GM12872 (cell line): Measurements from ENCODE around the gene AP3D1.

Experiments used
- TF ChIP-seq, protein P1 (sequence below): IDR thresholded peaks from 3 replicates; pipeline ENCODE4 v1.5.1; 2011; ENCODE audit warnings: low read depth, mild to moderate bottlenecking, low read length, moderate library complexity; ENCODE audit not compliant: insufficient read depth

AP3D1 gene

DNA sequence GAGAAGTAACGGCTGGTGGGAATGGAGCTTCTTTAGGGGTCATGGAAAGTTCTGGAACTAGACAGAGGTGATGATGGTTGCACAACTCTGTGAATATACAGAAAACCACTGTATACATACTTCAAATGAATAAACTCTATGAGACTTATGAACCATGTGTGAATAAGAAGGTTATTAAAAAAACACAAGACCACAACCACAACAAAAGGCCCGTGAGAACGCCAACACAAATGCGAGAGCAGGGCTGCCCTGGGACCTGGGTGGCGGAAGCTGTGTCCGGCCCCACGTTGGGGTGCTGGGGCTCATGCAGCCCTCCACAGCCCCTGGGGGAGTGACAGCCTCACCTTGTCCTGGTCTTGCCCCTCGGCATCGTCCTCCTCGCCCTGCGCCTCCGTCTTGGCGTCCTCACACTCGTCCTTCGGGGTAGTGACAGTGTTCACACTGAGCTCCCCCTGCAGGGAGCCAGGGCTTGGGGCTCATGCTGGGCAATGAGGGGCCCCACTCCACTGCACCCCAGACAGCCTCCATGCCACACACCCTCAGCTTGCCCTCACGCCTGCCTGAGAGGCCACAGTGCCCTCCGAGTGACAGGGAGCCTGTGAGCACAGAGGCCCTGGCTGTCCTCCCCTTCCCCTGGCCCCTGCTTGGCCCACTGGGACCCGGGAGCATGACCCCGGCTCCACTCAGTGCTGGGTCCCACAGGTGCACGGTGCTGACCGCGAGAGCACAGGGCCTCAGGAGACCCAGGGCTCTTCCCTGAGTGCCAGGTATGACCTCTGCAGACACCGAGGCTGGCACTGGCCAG lies 38.6 kb downstream of the AP3D1 start:
- TF ChIP-seq, protein P1, sequence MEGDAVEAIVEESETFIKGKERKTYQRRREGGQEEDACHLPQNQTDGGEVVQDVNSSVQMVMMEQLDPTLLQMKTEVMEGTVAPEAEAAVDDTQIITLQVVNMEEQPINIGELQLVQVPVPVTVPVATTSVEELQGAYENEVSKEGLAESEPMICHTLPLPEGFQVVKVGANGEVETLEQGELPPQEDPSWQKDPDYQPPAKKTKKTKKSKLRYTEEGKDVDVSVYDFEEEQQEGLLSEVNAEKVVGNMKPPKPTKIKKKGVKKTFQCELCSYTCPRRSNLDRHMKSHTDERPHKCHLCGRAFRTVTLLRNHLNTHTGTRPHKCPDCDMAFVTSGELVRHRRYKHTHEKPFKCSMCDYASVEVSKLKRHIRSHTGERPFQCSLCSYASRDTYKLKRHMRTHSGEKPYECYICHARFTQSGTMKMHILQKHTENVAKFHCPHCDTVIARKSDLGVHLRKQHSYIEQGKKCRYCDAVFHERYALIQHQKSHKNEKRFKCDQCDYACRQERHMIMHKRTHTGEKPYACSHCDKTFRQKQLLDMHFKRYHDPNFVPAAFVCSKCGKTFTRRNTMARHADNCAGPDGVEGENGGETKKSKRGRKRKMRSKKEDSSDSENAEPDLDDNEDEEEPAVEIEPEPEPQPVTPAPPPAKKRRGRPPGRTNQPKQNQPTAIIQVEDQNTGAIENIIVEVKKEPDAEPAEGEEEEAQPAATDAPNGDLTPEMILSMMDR, result no peak

DNA sequence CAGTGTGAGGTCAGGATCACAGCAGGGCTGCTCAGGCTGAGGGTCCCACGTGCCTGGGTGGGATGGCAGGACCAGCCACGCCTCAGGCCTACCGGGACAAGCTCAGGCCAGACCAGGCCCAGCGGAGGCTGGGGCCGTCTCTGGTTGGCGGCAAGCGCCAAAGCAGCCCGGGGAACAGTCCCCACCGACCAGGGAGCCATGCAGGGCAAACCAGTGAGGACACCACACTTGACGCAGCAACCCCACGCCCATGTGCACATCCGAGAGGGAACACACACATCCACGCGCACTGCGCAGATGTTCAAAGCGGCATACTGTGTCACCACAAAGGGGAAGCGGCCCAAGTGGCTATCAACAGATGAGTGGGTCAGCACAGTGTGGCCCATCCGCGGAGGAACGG lies 39.5 kb downstream of the AP3D1 start:
- TF ChIP-seq, protein P1, result no peak

DNA sequence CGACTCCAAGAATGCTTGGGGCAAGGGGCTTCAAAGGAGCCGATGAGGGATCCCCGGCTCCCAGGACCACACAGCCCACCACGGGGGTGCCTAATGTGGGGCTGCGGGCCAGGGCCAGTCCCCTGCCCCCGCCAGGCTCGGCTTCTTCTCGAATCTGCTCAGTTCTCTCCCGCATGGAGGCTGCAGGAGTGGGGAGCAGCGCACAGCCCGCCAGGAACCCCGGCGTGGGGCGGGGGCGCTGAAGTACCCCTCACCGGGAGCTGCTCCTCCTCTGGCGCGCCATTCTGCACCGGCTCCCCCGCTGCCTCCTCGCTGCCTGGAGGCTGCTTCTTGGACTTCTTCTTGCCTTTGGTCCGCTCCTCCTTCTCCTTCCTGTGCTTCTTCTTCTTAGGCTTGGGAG lies 39.9 kb downstream of the AP3D1 start:
- TF ChIP-seq, protein P1, result no peak

DNA sequence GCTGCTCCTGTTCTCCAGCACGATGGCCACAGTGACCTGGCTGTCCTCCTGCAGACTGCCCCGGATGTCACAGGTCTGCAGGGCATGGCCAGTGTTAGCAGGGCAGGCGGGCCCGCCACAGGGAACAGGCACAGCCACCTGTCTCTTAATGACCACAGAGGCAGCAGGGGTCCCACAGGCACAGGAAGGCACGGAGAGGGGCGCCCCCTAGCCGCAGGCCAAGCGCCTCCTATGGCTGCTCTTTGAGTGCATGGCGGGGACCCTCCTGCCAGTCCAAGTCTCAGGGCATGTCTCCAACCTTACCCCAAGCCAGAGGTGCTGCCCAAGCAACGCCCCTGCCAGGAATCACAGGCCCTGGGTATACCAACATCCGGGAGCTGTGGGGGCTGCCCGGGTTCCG lies 40.5 kb downstream of the AP3D1 start:
- TF ChIP-seq, protein P1, result peak; percentile 28; the same call in 1 of the 3 replicates

DNA sequence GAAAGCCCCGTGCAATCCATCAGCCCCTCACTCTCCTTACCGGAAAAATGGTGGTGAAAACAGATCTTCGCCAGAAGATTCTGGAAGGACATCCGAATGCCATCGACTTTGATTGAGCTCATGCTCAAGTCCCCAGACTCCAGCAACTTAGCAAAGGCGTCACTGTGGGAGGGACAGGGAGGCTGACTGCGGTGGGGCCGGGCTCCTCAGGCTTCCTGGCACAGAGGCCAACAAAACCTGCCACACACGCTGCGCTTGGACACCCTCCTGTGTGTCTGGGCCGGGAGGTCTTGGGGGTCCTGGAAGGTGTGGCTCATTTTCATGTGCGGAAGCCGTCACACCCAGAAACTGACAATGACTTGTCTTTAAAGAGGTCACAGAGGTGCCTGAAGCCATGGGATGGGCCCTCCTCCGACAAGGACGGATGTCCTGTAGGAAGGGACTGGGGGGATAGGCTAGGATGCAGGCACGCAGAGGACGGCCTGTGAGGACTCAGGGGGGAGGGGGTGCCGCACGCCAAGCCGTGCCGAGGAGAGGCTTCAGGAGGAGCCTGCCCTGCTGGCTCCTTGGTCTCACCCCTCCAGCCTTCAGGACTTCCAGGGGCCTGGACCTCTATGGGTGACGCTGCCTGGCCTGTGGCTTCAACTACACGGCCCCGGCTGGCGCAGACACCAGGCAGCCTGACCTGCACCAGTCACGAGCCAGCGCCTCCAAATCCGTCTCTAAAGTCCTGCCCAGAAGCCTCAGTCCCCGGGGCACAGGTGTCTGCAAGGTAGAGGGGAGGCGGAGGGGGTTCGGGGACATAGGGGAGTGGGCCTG lies 42.1 kb downstream of the AP3D1 start:
- TF ChIP-seq, protein P1, result no peak

DNA sequence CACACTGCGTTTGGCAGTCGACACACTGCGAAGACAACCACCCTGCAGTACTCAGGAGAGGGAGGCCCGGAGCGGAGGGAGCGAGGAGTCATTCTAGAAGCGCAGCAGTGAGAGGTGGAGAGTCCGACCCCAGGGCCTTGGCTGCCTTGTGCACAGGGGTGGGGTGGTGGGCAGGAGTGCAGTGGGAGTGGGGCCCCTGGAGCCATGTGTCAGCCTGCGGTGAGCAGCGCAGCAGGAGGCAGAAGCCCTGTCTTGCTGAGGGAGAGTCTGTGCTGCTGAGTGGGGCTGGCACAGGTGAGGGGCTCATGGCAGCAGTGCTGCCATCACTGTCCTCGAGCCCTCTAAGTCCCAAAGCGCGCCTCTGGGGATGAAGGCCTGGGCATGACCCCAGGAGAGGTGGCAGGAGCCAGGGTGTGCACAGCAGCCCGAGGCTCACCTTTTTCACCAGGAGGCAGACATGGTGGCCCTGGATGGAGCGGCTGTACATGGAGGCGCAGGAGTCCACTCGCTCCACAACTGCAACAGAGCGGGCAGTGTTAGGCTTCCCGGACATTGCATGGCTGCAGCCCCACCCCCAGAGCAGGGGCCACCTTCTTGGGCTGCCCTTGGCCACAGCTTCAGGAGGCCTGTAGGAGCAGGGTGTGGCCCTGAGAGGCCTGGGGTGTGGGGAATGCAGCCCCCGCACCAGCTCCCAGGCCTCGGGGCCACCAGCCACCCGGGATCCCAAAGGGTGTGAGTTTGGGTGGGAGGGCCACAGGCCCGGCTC lies 42.9 kb downstream of the AP3D1 start:
- TF ChIP-seq, protein P1, result no peak
